Measurements from ENCODE around the gene COL15A1.

Gene COL15A1

GRCh38 chr9:98971168-98971914, 27.6 kb downstream of the COL15A1 start:
- in situ Hi-C loops (cut with MboI; ENCODE audit: low sequenced_read_pairs), result no loop called here

- in situ Hi-C loops (cut with MboI; ENCODE audit: low sequenced_read_pairs), result no loop called here
Observed at GRCh38 chr9:98971915-98972223, 28.2 kb downstream of the COL15A1 start.

DNA sequence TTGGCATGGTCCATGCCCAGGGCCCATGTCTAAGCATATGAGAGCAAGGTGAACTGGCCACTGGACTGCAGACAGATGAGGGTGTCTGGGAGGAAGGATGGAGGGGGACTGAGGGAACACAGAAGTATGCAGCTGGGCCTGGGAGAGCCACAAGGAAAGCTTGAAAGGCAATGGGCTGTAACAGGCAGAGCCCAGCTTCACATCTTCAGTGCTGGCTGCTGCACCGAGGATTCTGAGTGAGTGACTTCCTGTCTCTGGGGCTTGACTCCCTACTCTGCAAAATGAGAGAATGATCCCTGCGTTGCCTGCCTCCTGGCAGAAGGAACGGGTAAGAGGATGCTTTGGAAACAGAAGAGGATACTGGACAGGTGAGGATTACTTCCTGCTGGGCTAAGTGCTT, 29.0 kb downstream of the COL15A1 start:
- in situ Hi-C loops (cut with MboI; ENCODE audit: low sequenced_read_pairs), result no loop called here

DNA sequence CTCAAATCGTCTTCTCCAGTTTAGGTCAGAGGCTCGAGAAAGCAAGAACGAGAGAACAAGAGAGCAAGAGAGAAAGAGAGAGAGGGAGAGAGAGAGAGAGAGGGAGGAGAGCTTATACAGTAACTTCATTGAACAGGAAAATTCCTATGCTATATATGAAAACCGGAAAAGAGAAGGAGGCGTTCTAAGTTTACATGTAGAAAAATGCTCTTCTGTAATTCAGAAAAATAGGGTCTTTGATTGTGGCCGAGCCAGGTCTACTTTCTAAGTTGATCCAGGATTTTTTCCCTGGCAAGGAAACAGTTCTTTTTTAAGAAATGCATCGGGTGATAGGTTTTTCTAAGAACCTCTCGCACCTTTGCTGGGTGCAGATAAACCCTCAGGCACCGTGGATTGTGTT, 29.5 kb downstream of the COL15A1 start:
- in situ Hi-C loops (cut with MboI; ENCODE audit: low sequenced_read_pairs), result no loop called here

GRCh38 chr9:98973576-98973975, 29.9 kb downstream of the COL15A1 start:
- in situ Hi-C loops (cut with MboI; ENCODE audit: low sequenced_read_pairs), result no loop called here

- in situ Hi-C loops (cut with MboI; ENCODE audit: low sequenced_read_pairs), result no loop called here
Observed at GRCh38 chr9:98974106-98974505, 30.4 kb downstream of the COL15A1 start.

GRCh38 chr9:98974554-98974953, 30.8 kb downstream of the COL15A1 start:
- in situ Hi-C loops (cut with MboI; ENCODE audit: low sequenced_read_pairs), result no loop called here

GRCh38 chr9:98974994-98975712, 31.4 kb downstream of the COL15A1 start:
- in situ Hi-C loops (cut with MboI; ENCODE audit: low sequenced_read_pairs), result no loop called here

DNA sequence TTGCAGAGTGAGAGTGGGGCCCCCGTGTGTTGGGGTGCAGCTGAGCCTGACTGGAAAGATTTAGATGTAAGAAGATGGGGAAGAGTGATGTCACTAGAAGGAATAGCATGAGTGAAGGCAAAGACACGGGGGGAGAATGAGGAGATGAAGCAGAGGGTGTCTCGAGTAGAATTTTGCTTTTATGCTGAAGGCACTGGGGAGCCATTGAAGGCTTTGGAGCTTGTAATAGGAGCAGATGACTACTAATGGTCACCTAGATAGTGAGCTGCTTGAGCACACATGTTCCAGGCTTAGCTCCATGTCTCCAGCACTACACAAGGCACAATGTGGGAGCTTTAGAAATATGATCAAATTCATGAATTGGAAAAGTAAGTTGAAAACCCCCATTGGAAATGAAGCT, 32.1 kb downstream of the COL15A1 start:
- in situ Hi-C loops (cut with MboI; ENCODE audit: low sequenced_read_pairs), result no loop called here

DNA sequence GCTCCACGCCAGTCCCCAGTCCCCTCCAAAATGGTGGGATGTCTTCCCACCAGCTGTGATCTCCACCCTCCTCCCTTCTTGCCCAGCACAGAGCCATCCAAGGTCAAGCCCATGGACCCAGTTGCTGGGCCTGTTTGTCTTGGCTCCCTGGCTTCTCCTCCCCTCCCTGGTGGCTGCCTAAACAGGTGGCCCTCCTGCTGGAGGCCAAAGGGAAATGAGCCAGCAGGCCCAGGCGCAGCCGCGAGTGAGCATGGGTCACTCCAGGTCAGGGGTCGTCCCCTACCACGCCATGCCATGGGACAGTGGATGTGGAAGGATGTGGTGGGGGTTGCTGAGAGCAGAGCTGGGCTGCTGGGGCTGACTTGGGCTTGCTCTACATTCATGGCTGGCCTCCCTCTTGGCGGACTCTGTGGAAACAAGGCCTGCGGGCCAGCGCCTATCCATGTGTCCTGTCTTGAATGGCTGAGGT, 33.6 kb downstream of the COL15A1 start:
- in situ Hi-C loops (cut with MboI; ENCODE audit: low sequenced_read_pairs), result no loop called here

DNA sequence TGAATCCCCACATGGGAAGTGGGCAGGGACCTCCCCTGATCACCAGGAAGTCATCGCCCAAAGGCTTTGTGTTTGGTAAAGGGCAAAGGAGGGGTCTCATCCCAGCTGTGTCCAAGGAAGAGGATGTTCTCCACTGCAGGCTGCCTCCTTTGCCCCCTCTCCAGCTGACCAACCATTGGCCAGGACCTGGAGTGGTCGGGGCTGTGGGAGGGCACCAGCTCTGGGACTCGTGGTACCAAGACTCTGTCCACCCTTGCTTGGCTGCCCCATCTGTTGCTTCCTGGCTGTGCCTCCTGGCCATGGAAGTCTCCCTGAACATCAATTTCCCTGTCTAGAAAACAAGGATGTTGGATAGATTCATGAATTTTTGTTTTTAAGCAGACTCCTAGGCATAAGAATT, 34.1 kb downstream of the COL15A1 start:
- in situ Hi-C loops (cut with MboI; ENCODE audit: low sequenced_read_pairs), result no loop called here

GRCh38 chr9:98978231-98978681, 34.5 kb downstream of the COL15A1 start:
- in situ Hi-C loops (cut with MboI; ENCODE audit: low sequenced_read_pairs), result no loop called here

DNA sequence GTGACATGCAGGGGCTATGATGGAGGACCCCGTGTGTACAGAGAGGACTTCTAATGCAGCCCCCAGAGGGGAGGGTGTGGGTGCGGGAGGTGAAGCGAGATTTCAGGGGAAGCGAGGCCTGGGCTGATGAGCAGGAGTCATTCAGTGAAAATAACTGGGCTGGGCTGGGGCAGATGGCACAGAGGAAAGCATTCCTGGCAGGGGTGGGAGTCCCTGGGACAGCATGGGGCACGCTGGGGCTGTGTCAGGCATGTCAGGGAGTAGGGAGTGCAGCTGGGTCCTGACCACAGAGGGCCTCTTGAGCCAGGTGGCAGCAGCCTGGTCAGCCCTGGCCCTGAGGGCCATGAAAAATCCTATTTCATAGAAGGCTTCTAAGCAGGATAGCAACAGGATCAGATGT, 36.6 kb downstream of the COL15A1 start:
- in situ Hi-C loops (cut with MboI; ENCODE audit: low sequenced_read_pairs), result no loop called here

DNA sequence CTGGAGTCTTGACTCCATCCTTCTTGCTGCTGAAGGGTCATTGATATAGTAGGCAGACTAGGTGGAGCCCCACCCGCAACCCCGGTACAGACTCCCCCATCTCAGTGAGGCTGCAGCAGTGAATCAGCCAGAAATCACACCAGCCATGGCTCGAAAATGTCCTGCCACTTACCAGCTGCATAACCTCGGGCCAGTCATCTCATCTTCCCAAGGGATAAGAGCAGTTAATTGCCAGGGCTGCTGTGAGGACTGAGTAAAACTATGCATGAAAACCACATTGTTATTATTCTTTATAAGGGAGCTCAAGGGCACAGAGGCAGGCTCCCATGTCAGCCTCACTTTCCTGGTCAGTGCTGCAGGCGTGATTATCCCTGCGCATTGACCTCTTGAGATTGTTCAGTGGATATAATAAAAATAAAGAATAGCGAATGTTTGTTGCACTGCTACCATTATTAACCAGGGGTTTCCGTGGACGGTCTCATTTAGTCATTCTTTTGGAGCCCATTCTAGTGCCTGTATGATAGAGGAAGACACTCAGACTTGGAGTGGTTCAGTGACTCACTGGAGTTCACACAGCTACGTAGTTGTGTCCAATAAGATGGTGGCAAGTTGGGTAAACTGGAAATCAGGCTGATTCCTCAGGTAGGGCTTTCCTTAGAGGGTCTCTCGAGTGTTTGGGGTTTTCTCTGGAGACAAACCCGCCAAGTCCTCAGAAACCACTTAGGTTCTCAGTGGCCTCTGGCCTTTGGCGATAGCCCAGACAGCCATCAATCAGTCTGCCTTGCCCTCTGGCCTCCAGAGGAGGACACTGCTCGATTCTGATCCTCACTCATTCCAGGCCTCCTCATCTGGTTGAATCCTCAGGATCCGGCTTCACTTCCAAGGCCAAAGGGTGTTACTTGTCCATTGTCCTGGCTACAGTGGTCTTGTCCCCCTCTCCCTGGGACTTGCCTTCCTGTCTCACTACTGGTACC, 39.9 kb downstream of the COL15A1 start:
- in situ Hi-C loops (cut with MboI; ENCODE audit: low sequenced_read_pairs), result no loop called here

DNA sequence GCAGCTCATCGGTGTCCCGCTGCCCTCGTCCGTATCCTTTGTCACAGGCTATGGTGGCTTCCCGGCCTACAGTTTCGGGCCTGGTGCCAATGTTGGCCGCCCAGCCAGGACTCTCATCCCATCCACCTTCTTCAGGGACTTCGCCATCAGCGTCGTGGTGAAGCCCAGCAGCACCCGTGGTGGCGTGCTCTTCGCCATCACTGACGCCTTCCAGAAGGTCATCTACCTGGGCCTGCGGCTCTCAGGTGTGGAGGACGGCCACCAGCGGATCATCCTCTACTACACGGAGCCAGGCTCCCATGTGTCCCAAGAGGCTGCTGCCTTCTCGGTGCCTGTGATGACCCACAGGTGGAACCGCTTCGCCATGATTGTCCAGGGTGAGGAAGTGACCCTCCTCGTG, 41.9 kb downstream of the COL15A1 start:
- in situ Hi-C loops (cut with MboI; ENCODE audit: low sequenced_read_pairs), result no loop called here

DNA sequence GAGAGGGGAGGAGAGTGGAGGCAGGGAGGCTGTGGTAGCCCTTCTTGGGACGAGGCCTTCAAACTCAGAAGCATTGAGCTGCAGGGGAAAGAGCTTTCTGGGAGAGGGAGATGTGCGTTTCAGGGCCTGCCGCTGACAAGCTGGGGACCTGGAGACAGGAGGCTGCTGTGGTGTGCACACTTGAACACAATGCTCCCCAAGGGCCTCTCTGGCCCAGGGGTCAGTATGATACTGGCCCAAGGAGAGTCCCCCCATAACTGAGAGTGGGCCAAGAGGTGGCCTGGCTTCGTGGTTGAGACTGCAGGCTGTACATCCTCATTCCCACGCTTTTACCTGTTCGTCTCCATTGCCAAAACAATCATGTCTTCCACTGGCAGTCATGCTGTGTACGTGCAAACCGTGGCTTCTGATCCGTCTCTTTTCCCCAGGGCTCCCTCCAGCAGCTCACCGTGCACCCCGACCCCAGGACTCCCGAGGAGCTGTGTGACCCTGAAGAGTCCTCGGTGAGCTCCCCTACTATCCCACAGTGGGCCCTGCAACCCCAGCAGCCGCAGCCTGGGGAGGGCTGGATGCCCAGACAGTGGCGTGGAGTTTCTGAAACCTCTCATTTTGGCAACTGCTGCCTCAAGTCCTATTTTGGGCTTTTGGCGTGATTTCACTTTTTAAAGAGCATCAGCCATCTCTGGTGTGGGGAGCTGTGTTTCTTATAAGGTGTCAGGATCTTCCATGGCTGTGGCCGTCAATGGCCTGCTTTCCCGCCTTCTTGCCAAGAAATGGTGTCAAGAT, 43.4 kb downstream of the COL15A1 start:
- in situ Hi-C loops (cut with MboI; ENCODE audit: low sequenced_read_pairs), result no loop called here

DNA sequence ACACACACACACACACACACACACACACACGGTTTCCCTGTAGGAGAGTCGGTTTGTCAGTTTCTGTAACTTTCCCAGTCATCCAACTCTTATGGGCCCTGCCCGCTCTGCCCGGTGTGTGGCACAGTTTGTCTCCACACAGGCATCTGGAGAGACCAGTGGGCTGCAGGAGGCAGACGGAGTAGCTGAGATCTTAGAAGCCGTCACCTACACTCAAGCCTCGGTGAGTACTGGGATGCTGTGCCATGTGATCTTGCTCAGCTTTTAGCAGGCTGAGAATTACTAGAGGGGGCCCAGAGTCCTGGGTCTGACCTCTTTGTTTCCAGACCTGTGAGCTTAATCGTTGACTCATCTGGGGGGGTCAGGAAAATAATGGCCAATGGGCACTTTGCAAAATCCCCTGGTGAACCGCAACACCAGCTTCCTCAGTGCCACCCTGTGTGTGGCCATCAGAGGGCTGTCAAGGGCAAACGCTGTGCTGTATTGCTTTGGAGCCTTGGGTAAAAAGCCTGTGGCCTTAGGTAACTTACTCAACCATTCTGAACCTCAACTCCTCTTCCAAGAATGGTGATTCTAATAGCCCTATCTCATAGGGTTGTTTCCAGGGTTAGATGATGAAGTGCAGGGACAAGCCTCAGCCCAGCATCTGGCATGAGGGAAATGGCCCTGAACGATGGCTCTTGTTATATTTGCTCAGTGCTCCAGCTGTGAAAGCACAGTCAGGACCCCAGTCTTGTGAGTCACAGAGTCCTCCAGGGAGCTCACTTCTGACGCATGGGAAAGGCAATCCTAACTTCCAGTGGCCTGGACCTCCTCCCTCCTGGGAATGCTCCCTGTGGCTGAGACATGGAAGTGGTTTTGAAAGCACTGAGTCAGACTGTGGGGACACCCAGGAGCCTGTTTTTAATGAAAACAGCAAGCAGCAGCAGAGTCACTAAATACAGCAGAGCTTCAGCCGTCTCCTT, 45.6 kb downstream of the COL15A1 start:
- in situ Hi-C loops (cut with MboI; ENCODE audit: low sequenced_read_pairs), result no loop called here

DNA sequence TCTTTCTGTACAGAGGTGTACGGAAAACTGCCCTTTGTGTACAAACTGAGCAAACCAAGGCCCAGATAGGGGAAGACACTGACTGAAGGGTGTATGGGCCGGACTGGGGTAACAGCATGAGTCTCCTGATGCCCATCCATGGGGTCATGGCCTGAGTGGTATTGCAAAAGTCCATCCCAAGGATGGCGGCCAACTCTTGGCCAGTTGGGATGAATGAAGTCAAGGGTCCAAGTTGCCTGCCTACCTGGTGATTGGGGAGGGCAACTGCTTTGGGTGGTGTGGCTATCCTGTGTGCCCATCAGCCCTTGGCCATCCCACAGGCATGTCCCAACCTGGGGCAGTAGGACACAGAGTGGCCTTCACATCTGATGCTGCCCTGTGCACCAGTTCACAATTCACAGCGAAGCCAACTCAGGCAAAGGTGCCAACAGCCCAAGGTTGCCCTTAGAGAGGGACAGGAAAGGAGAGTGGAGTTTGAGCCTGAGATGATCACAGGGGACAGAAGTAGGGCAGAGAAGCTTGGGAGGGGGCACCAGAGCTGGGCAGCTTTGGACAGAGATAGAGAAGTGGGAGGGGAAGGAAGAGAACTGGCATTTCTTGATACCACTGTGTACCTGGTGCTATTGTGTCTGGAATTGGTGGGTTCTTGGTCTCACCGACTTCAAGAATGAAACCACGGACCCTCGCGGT, 46.6 kb downstream of the COL15A1 start:
- in situ Hi-C loops (cut with MboI; ENCODE audit: low sequenced_read_pairs), result loop anchor here (10.0 kb wide), 2 partner anchors 136 to 144 kb away; no protein-coding TSS in a partner anchor

Measured in HL-60/S4 treated with phorbol 12-myristate 13-acetate at 8.2 ng/mL for 4 days and 3 days (cell line).